ENCODE measurements around the gene ARHGAP8. TPM values are rescaled to one million over a fixed set of nuclear protein-coding genes. Genes with fewer than 3 reads are reported as not detected.

The ARHGAP8 gene
- total RNA-seq, 1 donor from 2014 or later, result not detected

GRCh38 chr22:44802071-44802700, 49.8 kb downstream of the ARHGAP8 start:
- H3K27me3 ChIP-seq (ENCODE audit: low read depth), result peaks cover 57% of the 10 kb centered on the region
- no peaks in the 10 kb centered on the region for H3K4me1 ChIP-seq
- H3K27ac ChIP-seq (replicated peaks), result no peak overlapping the region
- no peak for DNase-seq
- no peaks in the 10 kb centered on the region for H3K9me3 ChIP-seq (replicated peaks)
- H3K36me3 ChIP-seq, result no peaks in the 10 kb centered on the region
- no peak for TF ChIP-seq CTCF (IDR thresholded peaks at IDR 0.05; ENCODE audit: borderline replicate concordance)
- intact Hi-C loops (cut with micrococcal nuclease), result no loop called here
- no peak overlapping the region for H3K4me3 ChIP-seq

- no peak for TF ChIP-seq CTCF (IDR thresholded peaks at IDR 0.05; ENCODE audit: borderline replicate concordance)
- Histone ChIP-seq H3K4me1 (no peaks in the 10 kb centered on the region), H3K9me3 (replicated peaks) (no peaks in the 10 kb centered on the region), H3K27ac (replicated peaks) (no peak overlapping the region), H3K27me3 (ENCODE audit: low read depth) (peaks cover 57% of the 10 kb centered on the region), H3K4me3 (no peak overlapping the region), H3K36me3 (no peaks in the 10 kb centered on the region)
- intact Hi-C loops (cut with micrococcal nuclease), result no loop called here
- no peak for DNase-seq
These were observed 50.6 kb downstream of the ARHGAP8 start for GRCh38 chr22:44802956-44803355.

GRCh38 chr22:44804327-44804726, 52.0 kb downstream of the ARHGAP8 start:
- Histone ChIP-seq H3K27ac (replicated peaks) (no peak overlapping the region), H3K27me3 (ENCODE audit: low read depth) (peaks cover 50% of the 10 kb centered on the region)

GRCh38 chr22:44805711-44806110, 53.3 kb downstream of the ARHGAP8 start:
- intact Hi-C loops (cut with micrococcal nuclease), result no loop called here
- no peak overlapping the region for H3K27ac ChIP-seq (replicated peaks)
- H3K4me1 ChIP-seq, result no peaks in the 10 kb centered on the region
- H3K4me3 ChIP-seq, result no peak overlapping the region
- no peak for DNase-seq
- no peaks in the 10 kb centered on the region for H3K36me3 ChIP-seq
- no peaks in the 10 kb centered on the region for H3K9me3 ChIP-seq (replicated peaks)
- peaks cover 44% of the 10 kb centered on the region for H3K27me3 ChIP-seq (ENCODE audit: low read depth)
- TF ChIP-seq CTCF (IDR thresholded peaks at IDR 0.05; ENCODE audit: borderline replicate concordance), result no peak

More at GRCh38 chr22:44804327-44804726, 52.0 kb downstream of the ARHGAP8 start:
- Histone ChIP-seq H3K36me3 (no peaks in the 10 kb centered on the region), H3K9me3 (replicated peaks) (no peaks in the 10 kb centered on the region), H3K4me3 (no peak overlapping the region), H3K4me1 (no peaks in the 10 kb centered on the region)
- TF ChIP-seq CTCF (IDR thresholded peaks at IDR 0.05; ENCODE audit: borderline replicate concordance), result no peak
- intact Hi-C loops (cut with micrococcal nuclease), result no loop called here
- DNase-seq, result no peak

- peaks cover 49% of the 10 kb centered on the region for H3K27me3 ChIP-seq (ENCODE audit: low read depth)
- no peak overlapping the region for H3K27ac ChIP-seq (replicated peaks)
- H3K36me3 ChIP-seq, result no peaks in the 10 kb centered on the region
- DNase-seq, result no peak
- no peaks in the 10 kb centered on the region for H3K9me3 ChIP-seq (replicated peaks)
- intact Hi-C loops (cut with micrococcal nuclease), result no loop called here
- TF ChIP-seq CTCF (IDR thresholded peaks at IDR 0.05; ENCODE audit: borderline replicate concordance), result no peak
- no peak overlapping the region for H3K4me3 ChIP-seq
- no peaks in the 10 kb centered on the region for H3K4me1 ChIP-seq
These were observed 54.9 kb downstream of the ARHGAP8 start for GRCh38 chr22:44807232-44807631.
